GM19455 (cell line): Measurements from ENCODE around the gene OSBPL10.

Experiments
- ATAC-seq: cut with Tn5 transposase; IDR thresholded peaks from one replicate; pipeline ENCODE4 v1.9.1; 2021; ENCODE audit not compliant: unreplicated experiment

Gene OSBPL10

GRCh38 chr3:31777887-31778286 is 203.2 kb downstream of the OSBPL10 start:
- ATAC-seq = no peak

- no peak for ATAC-seq
Measured at GRCh38 chr3:31777092-31777491, 204.0 kb downstream of the OSBPL10 start.

GRCh38 chr3:31776016-31776415 is 205.0 kb downstream of the OSBPL10 start:
- no peak for ATAC-seq

GRCh38 chr3:31775383-31775782 is 205.7 kb downstream of the OSBPL10 start:
- ATAC-seq = no peak

- no peak for ATAC-seq
Measured at GRCh38 chr3:31772758-31773473, 208.1 kb downstream of the OSBPL10 start.

- no peak for ATAC-seq
Measured at GRCh38 chr3:31772272-31772671, 208.8 kb downstream of the OSBPL10 start.

- ATAC-seq = no peak
Measured at GRCh38 chr3:31770822-31771326, 210.2 kb downstream of the OSBPL10 start.

GRCh38 chr3:31768479-31769125 is 212.5 kb downstream of the OSBPL10 start:
- ATAC-seq = no peak

GRCh38 chr3:31767920-31768319 is 213.1 kb downstream of the OSBPL10 start:
- ATAC-seq = no peak

GRCh38 chr3:31766669-31767068 is 214.4 kb downstream of the OSBPL10 start:
- no peak for ATAC-seq

- no peak for ATAC-seq
Measured at GRCh38 chr3:31765871-31766270, 215.2 kb downstream of the OSBPL10 start.

GRCh38 chr3:31763731-31764130 is 217.3 kb downstream of the OSBPL10 start:
- no peak for ATAC-seq

GRCh38 chr3:31762888-31763351 is 218.1 kb downstream of the OSBPL10 start:
- ATAC-seq = no peak

- ATAC-seq = no peak
Measured at GRCh38 chr3:31762097-31762764, 218.8 kb downstream of the OSBPL10 start.

GRCh38 chr3:31760654-31761053 is 220.4 kb downstream of the OSBPL10 start:
- no peak for ATAC-seq

- ATAC-seq = no peak
Measured at GRCh38 chr3:31758322-31758965, 222.6 kb downstream of the OSBPL10 start.

GRCh38 chr3:31755926-31756658 is 225.0 kb downstream of the OSBPL10 start:
- no peak for ATAC-seq

- ATAC-seq = peak; percentile 88
Measured at GRCh38 chr3:31754575-31755278, 226.3 kb downstream of the OSBPL10 start.

GRCh38 chr3:31753050-31753425 is 228.0 kb downstream of the OSBPL10 start:
- no peak for ATAC-seq
